ENCODE data around the gene CATSPERZ.
A peak's percentile ranks its signal among the peaks of the same experiment; 100 is the strongest.

The CATSPERZ gene

DNA sequence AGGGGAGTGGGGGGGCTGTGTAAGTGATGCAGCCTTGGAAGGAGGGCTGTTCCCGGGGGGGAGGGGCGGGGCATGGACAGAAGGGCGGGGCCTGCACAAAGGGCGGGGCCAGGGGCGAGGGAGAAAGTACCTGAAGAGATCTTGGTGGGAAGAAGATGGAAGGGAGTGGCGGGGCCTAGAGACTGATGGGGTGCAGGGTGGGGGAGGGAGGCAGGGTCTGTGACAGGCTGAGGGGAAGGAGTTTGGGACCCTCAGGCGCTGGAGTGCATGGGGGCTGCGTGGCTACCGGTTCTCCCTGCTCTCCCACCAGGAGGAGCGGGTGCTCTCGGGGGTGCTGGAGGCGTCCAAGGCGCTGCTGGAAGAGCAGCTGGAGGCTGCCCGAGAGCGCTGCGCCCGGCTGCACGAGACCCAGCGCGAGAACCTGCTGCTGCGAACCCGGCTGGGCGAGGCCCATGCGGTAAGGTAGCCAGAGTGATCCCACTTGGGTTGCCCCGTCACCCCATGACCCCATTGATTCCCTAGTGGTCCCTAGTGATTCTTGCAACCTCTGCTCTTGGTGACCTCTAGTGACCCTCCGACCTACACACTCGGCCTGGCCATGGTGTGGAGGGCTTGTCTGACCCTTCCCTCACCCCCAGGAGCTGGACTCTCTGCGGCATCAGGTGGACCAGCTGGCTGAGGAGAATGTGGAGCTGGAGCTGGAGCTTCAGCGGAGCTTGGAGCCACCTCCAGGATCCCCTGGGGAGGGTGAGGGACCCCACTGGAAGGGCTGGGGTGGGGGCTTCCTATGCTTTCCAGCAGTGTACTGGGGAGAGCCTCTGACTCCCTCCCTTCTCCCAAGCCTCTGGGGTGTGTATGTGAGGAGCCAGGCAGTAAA, 42.9 kb downstream of the CATSPERZ start:
- DNase-seq (ENCODE audit: low spot score): no peak

DNA sequence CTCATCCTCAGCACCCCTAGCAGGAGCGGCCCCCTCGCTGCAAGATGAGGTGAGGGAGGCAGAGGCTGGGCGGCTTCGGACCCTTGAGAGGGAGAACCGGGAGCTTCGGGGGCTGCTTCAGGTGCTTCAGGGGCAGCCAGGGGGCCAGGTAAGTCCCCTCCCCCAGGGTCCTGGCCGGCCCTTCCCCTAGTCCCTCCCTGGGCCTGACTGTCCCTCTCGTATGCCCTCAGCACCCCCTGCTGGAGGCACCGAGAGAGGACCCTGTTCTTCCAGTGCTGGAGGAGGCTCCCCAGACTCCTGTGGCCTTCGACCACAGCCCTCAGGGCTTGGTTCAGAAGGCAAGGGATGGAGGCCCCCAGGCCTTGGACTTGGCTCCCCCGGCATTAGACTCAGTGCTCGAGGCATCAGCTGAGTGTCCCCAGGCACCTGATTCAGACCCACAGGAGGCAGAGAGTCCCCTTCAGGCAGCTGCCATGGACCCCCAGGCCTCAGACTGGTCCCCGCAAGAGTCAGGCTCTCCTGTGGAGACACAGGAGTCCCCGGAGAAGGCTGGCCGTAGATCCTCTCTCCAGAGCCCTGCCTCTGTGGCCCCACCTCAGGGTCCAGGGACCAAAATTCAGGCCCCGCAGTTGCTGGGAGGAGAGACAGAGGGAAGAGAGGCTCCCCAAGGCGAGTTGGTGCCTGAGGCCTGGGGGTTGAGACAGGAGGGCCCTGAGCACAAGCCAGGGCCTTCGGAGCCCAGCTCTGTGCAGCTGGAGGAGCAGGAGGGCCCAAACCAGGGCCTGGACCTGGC, 43.8 kb downstream of the CATSPERZ start:
- DNase-seq (ENCODE audit: low spot score): peak; percentile 65

DNA sequence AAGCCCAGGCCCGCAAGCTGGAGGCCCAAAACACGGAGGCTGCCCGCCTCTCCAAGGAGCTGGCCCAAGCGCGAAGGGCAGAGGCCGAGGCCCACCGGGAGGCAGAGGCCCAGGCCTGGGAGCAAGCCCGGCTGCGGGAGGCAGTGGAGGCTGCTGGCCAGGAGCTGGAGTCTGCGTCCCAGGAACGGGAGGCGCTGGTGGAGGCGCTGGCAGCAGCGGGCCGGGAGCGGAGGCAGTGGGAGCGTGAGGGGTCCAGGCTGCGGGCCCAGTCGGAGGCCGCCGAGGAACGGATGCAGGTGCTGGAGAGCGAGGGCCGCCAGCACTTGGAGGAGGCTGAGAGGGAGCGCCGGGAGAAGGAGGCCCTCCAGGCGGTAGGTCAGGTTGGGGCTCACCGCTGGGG, 44.6 kb downstream of the CATSPERZ start:
- no peak for DNase-seq (ENCODE audit: low spot score)

DNA sequence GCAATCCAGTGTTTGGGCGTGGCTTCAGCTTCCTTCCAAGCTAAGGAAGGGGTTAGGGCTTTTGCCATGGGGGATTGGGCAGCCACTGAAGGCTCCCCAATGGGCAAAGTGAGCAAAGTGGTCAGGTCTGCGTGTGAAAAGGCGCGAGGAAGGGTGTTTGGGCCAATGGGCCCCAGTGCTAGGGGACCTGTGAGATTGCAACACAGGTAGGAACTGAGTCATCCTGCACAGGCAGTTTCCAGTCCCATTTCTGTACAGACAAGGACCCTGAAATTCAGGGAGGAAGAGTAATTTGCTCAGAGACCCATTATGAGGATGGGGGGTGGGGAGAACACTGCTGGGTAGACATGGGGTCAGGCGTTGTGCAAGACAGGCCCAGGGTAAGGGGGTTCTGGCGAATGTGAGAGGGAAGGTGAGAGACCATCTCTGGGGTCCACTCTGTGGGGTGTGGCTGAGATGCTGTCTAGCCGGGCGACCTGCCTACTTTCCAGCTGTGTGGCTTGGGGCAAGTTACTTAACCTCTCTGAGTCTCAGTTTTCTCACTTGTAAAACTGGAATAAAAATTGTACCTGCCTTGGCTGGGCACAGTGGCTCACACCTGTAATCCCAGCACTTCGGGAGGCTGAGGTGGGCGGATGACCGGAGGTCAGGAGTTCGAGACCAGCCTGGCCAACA, 47.2 kb downstream of the CATSPERZ start:
- no peak for DNase-seq (ENCODE audit: low spot score)

DNA sequence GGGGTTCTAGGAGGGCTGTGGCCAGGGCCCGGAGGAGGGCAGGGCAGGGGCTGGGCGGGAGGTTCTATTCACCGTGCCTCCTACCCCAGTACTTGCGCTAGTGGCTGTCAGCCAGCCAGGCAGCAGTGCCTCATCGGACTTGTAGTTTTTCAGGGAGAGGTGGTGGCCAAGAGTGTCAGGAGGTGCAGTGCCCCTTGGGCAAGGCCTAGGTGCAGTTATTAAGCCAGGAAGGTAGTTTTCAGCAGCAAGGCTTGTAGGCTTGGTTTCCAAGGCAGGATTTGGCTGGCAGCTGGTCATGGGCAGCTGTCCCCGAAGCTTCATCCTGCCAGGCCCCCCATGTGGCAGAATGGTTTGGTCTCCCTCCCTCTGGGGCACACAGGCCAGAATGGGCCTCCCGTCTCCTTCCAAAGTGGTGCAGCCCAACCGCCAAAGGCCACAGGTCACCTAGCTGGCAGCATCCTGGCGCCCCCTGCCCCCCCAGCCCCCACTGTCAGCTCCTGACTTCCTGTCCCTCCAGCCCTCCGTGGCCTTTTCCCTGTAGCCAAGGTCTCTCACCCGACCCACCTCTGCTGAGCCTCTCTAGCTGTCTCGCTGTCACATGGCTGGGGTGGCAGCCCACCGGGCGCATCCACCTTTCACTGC, 48.3 kb downstream of the CATSPERZ start:
- no peak for DNase-seq (ENCODE audit: low spot score)

DNA sequence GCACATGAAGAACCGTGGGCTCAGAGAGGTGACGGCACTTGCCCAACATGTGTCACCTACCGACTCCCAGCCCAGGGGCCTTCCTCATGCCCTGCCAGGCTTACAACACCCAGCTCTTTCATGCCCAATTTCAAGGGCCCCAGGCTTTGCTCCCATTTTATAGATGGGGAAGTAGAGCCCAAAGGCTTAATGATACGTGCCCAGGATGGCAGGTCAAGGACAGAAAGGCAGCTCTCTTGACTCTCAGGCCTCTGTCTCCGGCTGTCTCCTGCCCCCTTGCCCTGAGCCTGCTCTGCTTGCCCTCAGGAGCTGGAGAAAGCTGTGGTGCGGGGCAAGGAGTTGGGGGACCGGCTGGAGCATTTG, 48.8 kb downstream of the CATSPERZ start:
- DNase-seq (ENCODE audit: low spot score): no peak

DNA sequence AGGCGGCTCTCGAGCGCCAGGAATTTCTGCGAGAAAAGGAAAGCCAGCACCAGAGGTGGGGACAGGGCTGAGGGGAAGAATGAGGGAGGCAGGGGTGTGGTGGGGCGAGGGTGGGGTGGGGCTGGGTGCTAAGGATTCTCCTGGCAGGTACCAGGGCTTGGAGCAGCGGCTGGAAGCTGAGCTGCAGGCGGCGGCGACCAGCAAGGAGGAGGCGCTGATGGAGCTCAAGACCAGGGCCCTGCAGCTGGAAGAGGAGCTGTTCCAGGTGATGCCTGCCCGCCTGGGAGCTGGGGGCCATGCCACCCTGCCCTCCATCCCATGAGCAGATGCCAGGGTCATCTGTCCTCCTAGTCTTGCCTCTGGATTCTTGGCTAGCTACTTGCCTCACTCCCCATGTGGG, 49.2 kb downstream of the CATSPERZ start:
- DNase-seq (ENCODE audit: low spot score): no peak

DNA sequence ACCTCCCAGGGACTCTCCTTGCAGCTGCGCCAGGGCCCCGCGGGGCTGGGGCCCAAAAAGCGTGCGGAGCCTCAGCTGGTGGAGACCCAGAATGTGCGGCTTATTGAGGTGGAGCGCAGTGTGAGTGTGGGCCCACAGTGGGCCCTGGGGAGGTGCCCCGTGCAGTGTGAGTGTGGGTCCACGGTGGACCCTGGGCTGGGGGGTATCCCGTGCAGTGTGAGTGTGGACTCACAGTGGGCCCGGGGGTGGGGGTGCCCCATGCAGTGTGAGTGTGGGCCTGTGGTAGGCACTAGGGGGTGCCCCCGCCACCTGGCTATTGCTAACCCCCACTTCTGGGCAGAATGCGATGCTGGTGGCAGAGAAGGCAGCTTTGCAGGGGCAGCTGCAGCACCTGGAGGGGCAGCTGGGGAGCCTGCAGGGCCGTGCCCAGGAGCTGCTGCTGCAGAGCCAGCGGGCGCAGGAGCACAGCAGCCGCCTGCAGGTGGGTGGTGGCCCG, 51.0 kb downstream of the CATSPERZ start:
- no peak for DNase-seq (ENCODE audit: low spot score)

DNA sequence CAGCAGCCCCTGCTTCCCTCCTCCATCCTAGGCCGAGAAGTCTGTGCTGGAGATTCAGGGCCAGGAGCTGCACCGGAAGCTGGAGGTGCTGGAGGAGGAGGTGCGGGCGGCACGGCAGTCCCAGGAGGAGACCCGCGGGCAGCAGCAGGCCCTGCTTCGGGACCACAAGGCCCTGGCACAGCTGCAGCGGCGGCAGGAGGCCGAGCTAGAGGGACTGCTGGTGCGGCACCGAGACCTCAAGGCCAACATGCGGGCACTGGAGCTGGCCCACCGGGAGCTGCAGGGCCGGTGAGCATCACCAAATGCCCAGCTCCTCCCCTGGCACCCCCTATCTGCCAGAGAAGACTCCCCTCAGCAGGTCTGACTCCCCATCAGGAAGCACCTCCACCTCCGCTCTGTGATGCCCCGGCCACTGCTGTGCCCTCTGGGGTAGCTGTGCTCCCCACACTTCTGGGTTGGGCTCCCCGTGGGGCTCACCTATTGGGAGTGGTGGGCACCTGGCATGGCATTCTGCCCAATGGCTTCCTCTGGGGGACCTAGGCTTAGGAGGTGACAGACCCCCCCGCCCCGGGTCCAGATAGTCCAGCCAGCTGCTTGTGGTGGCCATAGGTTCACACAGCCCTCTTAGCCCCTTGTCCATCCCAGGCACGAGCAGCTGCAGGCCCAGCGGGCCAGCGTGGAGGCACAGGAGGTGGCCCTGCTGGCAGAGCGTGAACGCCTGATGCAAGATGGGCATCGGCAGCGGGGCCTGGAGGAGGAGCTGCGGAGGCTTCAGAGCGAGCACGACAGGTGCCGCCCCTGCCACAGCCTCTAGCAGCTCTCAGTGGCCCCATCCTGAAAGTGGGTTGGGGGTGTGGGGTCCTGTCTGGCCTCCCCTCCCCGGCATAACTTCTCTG, 52.2 kb downstream of the CATSPERZ start:
- DNase-seq (ENCODE audit: low spot score): no peak

DNA sequence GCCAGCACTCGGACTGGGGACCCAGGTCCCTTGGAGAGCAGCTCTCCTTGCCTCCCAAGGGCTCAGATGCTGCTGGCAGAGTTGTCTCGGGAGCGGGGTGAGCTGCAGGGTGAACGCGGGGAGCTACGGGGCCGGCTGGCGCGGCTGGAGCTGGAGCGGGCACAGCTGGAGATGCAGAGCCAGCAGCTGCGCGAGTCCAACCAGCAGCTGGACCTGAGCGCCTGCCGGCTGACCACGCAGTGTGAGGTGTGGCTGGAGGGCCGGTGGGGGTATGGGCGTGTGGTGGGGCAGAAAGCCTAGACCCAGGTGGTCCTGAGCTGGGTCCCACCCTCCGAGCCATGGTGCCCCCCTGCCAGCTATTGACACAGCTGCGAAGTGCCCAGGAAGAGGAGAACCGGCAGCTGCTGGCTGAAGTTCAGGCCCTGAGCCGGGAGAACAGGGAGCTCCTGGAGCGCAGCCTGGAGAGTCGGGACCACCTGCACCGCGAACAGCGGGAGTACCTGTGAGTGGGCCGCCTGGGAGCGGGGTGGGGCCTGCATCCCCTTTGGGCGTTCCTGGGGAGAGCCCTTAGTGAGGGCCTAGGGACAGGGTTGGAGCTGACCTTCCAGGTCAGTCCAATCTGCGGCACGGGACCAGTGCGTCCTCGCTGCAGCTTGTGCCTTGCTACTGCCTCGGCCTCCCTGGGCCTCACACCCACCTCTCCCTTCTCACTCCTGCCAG, 53.0 kb downstream of the CATSPERZ start:
- no peak for DNase-seq (ENCODE audit: low spot score)

DNA sequence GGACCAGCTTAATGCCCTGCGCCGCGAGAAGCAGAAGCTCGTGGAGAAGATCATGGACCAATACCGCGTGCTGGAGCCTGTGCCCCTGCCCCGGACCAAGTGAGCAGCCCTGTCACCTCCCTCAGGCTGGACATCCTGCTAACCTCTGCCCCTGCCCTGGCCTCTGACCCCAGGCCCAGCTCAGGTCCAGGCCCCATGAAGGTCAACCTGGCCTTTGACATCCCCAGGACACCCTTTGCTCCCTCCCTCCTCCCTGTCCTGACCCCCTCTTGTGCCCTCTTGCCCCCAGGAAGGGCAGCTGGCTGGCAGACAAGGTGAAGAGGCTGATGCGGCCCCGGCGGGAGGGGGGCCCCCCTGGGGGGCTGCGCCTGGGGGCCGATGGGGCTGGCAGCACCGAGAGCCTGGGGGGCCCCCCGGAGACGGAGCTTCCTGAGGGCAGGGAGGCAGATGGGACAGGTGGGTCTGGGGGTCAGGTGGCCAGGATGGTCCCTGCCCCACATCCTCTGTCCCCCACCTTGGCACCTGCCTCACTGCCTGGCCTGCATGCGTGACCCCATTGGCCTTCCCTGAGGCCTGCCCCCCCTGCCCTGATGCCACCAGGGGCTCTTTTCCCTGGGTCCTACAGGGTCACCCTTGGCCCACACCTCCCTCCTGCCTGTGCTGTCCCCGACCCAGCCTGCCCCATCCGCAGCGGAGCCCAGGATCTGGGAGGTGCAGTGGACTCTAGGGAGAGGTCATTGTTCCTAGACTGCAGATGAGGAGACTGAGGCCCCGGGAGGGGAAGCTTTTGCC, 53.8 kb downstream of the CATSPERZ start:
- no peak for DNase-seq (ENCODE audit: low spot score)
